C4-2B (cell line): ENCODE data around the gene ZNF808.
"Not testable (repeated sequence)": the region's sequence is repeated elsewhere in the genome, so short reads cannot be mapped to it uniquely, and the experiment has no call there.

Experiments
- H3K27ac ChIP-seq: fragments of 450-650 bp; 2 replicates; pipeline ENCODE4 v1.5.1; 2017
- CTCF ChIP-seq: fragments of 450-650 bp; conservative IDR thresholded peaks from 2 replicates; pipeline ENCODE4 v1.5.1; 2017; ENCODE audit warnings: mild to moderate bottlenecking
- ZFX ChIP-seq: fragments of 450-650 bp; IDR thresholded peaks from 2 replicates; pipeline ENCODE4 v1.6.1; 2017

ZNF808 gene

GRCh38 chr19:52507266-52507665 is 20.2 kb upstream of the ZNF808 start:
- TF ChIP-seq CTCF (no peak), ZFX (no peak)
- H3K27ac ChIP-seq, result no peak overlapping the region

GRCh38 chr19:52516191-52516590 is 11.3 kb upstream of the ZNF808 start:
- no peak for TF ChIP-seq ZFX
- no peak for TF ChIP-seq CTCF
- no peak overlapping the region for H3K27ac ChIP-seq

GRCh38 chr19:52518646-52519045 is 8.8 kb upstream of the ZNF808 start:
- no peak for TF ChIP-seq ZFX
- TF ChIP-seq CTCF, result no peak
- no peak overlapping the region for H3K27ac ChIP-seq

GRCh38 chr19:52519175-52519574 is 8.3 kb upstream of the ZNF808 start:
- not testable (repeated sequence) for H3K27ac ChIP-seq

GRCh38 chr19:52520013-52520412 is 7.5 kb upstream of the ZNF808 start:
- no peak overlapping the region for H3K27ac ChIP-seq
- TF ChIP-seq CTCF (no peak), ZFX (no peak)

- no peak overlapping the region for H3K27ac ChIP-seq
- no peak for TF ChIP-seq ZFX
- TF ChIP-seq CTCF, result no peak
Measured at GRCh38 chr19:52522551-52522950, 4.9 kb upstream of the ZNF808 start.

- H3K27ac ChIP-seq, result no peak overlapping the region
- no peak for TF ChIP-seq CTCF
- no peak for TF ChIP-seq ZFX
Measured at GRCh38 chr19:52524086-52524485, 3.4 kb upstream of the ZNF808 start.

GRCh38 chr19:52527956-52528351 is 486 bp downstream of the ZNF808 start:
- no peak for TF ChIP-seq CTCF
- peak; percentile 10; the same call in 1 of the 2 replicates for TF ChIP-seq ZFX
- peak overlapping the region; percentile 86 for H3K27ac ChIP-seq
